ENCODE data around the gene DEFB129. TPM values are rescaled to one million over a fixed set of nuclear protein-coding genes. Genes with fewer than 3 reads are reported as not detected.

Gene DEFB129
- total RNA-seq, 6 experiments from 2014 or later = not detected

DNA sequence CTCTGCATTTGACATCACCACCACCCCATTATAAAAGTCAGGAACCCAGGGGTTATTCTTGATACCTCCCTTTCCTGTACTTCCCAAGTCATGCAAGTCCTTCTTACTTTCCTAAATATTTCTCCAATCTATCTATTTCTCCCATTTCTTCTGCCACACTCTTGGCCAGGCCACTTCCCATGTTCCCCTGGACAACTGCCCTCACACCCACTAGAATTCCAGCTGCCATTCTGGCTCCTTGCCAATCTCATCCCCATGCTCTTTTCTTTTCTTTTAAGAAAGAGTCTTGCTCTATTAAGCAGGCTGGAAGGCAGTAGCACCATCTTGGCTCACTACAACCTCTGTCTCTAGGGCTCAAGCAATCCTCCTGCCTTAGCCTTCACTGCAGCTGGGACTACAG, 45.7 kb downstream of the DEFB129 start:
- DNase-seq (peak in 1 of 3 donors; percentile 17), ATAC-seq (no peak)
- Histone ChIP-seq H3K4me1 (no peaks in the 10 kb centered on the region), H3K27me3 (no peaks in the 10 kb centered on the region), H3K9me3 (no peaks in the 10 kb centered on the region), H3K27ac (no peak overlapping the region), H3K36me3 (no peaks in the 10 kb centered on the region), H3K4me3 (no peak overlapping the region)
- no peak for TF ChIP-seq CTCF (IDR thresholded peaks at IDR 0.05)
- intact Hi-C loops (cut with DNase I) = loop anchor here in 1 of 2 donors (10.0 kb wide), 1 partner anchor 58 kb away; no protein-coding TSS in a partner anchor

DNA sequence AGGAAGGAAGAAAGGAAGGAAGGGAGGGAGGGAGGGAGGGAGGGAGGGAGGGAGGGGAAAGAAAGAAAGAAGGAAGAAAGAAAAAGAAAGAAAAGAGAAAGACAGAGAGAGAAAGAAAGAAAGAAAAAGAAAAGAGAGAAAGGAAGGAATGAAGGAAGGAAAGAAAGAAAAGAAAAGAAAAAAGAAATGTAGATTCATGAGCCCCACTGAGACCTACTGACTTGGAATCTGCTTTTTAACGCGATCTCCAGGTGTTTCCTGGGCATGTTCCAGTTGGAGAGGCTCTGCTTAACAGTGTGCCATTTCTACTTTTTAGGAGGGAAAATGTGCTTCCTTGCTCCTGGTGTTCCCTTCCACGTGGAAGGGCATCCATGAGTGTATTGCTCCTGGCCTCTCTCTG, 46.8 kb downstream of the DEFB129 start:
- Histone ChIP-seq H3K36me3 (no peaks in the 10 kb centered on the region), H3K4me1 (no peaks in the 10 kb centered on the region), H3K4me3 (no peak overlapping the region), H3K27ac (no peak overlapping the region), H3K9me3 (no peaks in the 10 kb centered on the region), H3K27me3 (no peaks in the 10 kb centered on the region)
- 45% methylated on average over 2 of the region's 3 CpGs for WGBS (ENCODE audit: insufficient coverage, low coverage, low lambda C conversion rate, missing lambda C conversion rate)
- intact Hi-C loops (cut with DNase I) = loop anchor here in 1 of 2 donors (10.0 kb wide), 1 partner anchor 59 kb away; no protein-coding TSS in a partner anchor
- TF ChIP-seq CTCF (IDR thresholded peaks at IDR 0.05) (no peak), POLR2A (IDR thresholded peaks at IDR 0.05) (no peak)
- DNase-seq (no peak), ATAC-seq (no peak)

- no peaks in the 10 kb centered on the region for H3K9me3 ChIP-seq
- H3K36me3 ChIP-seq = no peaks in the 10 kb centered on the region
- intact Hi-C loops (cut with DNase I) = loop anchor here in 1 of 2 donors (10.0 kb wide), 1 partner anchor 61 kb away; no protein-coding TSS in a partner anchor
- TF ChIP-seq POLR2A (IDR thresholded peaks at IDR 0.05) = no peak
- TF ChIP-seq CTCF (IDR thresholded peaks at IDR 0.05) = no peak
- H3K27me3 ChIP-seq = no peaks in the 10 kb centered on the region
- ATAC-seq (no peak), DNase-seq (peak in 1 of 3 donors; percentile 24)
- H3K4me3 ChIP-seq = no peak overlapping the region
- H3K27ac ChIP-seq = no peak overlapping the region
- no peaks in the 10 kb centered on the region for H3K4me1 ChIP-seq
- 86% methylated on average over 2 of the region's 7 CpGs for WGBS (ENCODE audit: insufficient coverage, low coverage, low lambda C conversion rate, missing lambda C conversion rate)
Measured at GRCh38 chr20:275791-276190, 48.7 kb downstream of the DEFB129 start.

- Histone ChIP-seq H3K27ac (no peak overlapping the region), H3K9me3 (no peaks in the 10 kb centered on the region), H3K4me1 (no peaks in the 10 kb centered on the region), H3K27me3 (no peaks in the 10 kb centered on the region), H3K4me3 (no peak overlapping the region), H3K36me3 (no peaks in the 10 kb centered on the region)
- ATAC-seq = no peak
- DNase-seq = peak in 1 of 3 donors; percentile 14
- intact Hi-C loops (cut with DNase I) = loop anchor here in 1 of 2 donors (10.0 kb wide), 1 partner anchor 62 kb away; no protein-coding TSS in a partner anchor
- WGBS (ENCODE audit: insufficient coverage, low coverage, low lambda C conversion rate, missing lambda C conversion rate) = 97% methylated on average over 5 of the region's 12 CpGs
- no peak for TF ChIP-seq POLR2A (IDR thresholded peaks at IDR 0.05)
- no peak for TF ChIP-seq CTCF (IDR thresholded peaks at IDR 0.05)
Measured at GRCh38 chr20:276620-277495, 49.8 kb downstream of the DEFB129 start.
